A549 treated with Hydrocortisone at 1 μM for 4 hours (cell line): ENCODE results near the gene PSME2. TPM values are rescaled to one million over a fixed set of nuclear protein-coding genes. Genes with fewer than 3 reads are reported as not detected.

ENCODE experiments used
- total RNA-seq: library from RNA; stranded (reverse); fragments of 200-300 nt; extraction: Qiagen RNA extraction; gene quantifications from 5 replicates; pipeline ENCODE4 v1.2.3, GENCODE V29; 2022

Gene PSME2
- total RNA-seq, 1 experiment from 2014 or later: 143 TPM

Other genes starting within 250 kb of the PSME2 start
- gene DHRS4, start 192.8 kb downstream of the PSME2 start, total RNA-seq: 43.0 to 48.9 TPM (median 46.1 TPM) in 5 replicates
- gene DHRS4L2, start 157.7 kb downstream of the PSME2 start, total RNA-seq: 23.3 to 33.3 TPM (median 29.5 TPM) in 5 replicates
- 0.25 to 0.62 TPM (median 0.54 TPM) in 5 replicates for gene CARMIL3, start 94.6 kb downstream of the PSME2 start, total RNA-seq
- 0.15 to 0.17 TPM in 2 of 5 replicates, not detected in the others for gene CPNE6, start 75.0 kb downstream of the PSME2 start, total RNA-seq
- 18.3 to 21.2 TPM (median 19.7 TPM) in 5 replicates for gene PCK2, start 52.3 kb downstream of the PSME2 start, total RNA-seq
- 19.6 to 26.7 TPM (median 20.6 TPM) in 5 replicates for gene DCAF11, start 31.8 kb downstream of the PSME2 start, total RNA-seq
- 0.59 to 0.94 TPM (median 0.69 TPM) in 5 replicates for gene NRL, start 31.7 kb downstream of the PSME2 start, total RNA-seq
- gene FITM1, start 16.0 kb downstream of the PSME2 start, total RNA-seq: 0.13 to 0.18 TPM (median 0.14 TPM) in 3 of 5 replicates, not detected in the others
- gene PSME1, start 10.4 kb downstream of the PSME2 start, total RNA-seq: 159 to 189 TPM (median 167 TPM) in 5 replicates
- gene EMC9, start 5.0 kb downstream of the PSME2 start, total RNA-seq: 46.8 to 61.3 TPM (median 57.0 TPM) in 5 replicates
- gene RNF31, start 888 bp upstream of the PSME2 start, total RNA-seq: 23.2 to 36.4 TPM (median 28.7 TPM) in 5 replicates
- gene IRF9, start 14.7 kb upstream of the PSME2 start, total RNA-seq: 15.5 to 20.2 TPM (median 17.9 TPM) in 5 replicates
- gene REC8, start 25.5 kb upstream of the PSME2 start, total RNA-seq: 2.6 to 5.9 TPM (median 4.3 TPM) in 5 replicates
- gene IPO4, start 42.2 kb upstream of the PSME2 start, total RNA-seq: 74.1 to 86.9 TPM (median 75.7 TPM) in 5 replicates
- 61.4 to 81.2 TPM (median 65.5 TPM) in 5 replicates for gene TM9SF1, start 48.8 kb upstream of the PSME2 start, total RNA-seq
- gene TSSK4, start 59.1 kb upstream of the PSME2 start, total RNA-seq: not detected in 5 replicates
- gene CHMP4A, start 66.9 kb upstream of the PSME2 start, total RNA-seq: 77.5 to 105 TPM (median 83.7 TPM) in 5 replicates
- gene MDP1, start 69.5 kb upstream of the PSME2 start, total RNA-seq: 28.0 to 33.9 TPM (median 32.1 TPM) in 5 replicates
- gene NEDD8, start 85.8 kb upstream of the PSME2 start, total RNA-seq: 411 to 486 TPM (median 455 TPM) in 5 replicates
- 53.0 to 66.2 TPM (median 59.0 TPM) in 5 replicates for gene GMPR2, start 86.3 kb upstream of the PSME2 start, total RNA-seq
- gene TINF2, start 96.0 kb upstream of the PSME2 start, total RNA-seq: 32.1 to 38.5 TPM (median 37.3 TPM) in 5 replicates
- gene TGM1, start 116.6 kb upstream of the PSME2 start, total RNA-seq: 0.99 to 1.6 TPM (median 1.5 TPM) in 5 replicates
- 15.6 to 18.0 TPM (median 17.0 TPM) in 5 replicates for gene RABGGTA, start 125.0 kb upstream of the PSME2 start, total RNA-seq
- gene DHRS1, start 153.2 kb upstream of the PSME2 start, total RNA-seq: 9.8 to 11.5 TPM (median 11.2 TPM) in 5 replicates
- 13.0 to 18.8 TPM (median 16.2 TPM) in 5 replicates for gene NOP9, start 153.2 kb upstream of the PSME2 start, total RNA-seq
- gene CIDEB, start 161.4 kb upstream of the PSME2 start, total RNA-seq: 0.13 to 0.22 TPM (median 0.22 TPM) in 5 replicates
- gene LTB4R2, start 163.5 kb upstream of the PSME2 start, total RNA-seq: 3.0 to 4.9 TPM (median 3.8 TPM) in 5 replicates
- 3.8 to 5.9 TPM (median 5.5 TPM) in 5 replicates for gene LTB4R, start 164.9 kb upstream of the PSME2 start, total RNA-seq
- gene ADCY4, start 188.5 kb upstream of the PSME2 start, total RNA-seq: not detected in 5 replicates
- not detected in 5 replicates for gene RIPK3, start 193.4 kb upstream of the PSME2 start, total RNA-seq
- gene NFATC4, start 221.6 kb upstream of the PSME2 start, total RNA-seq: 0.10 to 0.31 TPM (median 0.15 TPM) in 4 of 5 replicates, not detected in the other